GM03348 (cell line): Measurements from ENCODE around the gene DDX53.

Experiments used
- DNase-seq: peaks from one replicate; pipeline ENCODE4 v3.0.0; 2012; ENCODE audit warnings: low spot score

DDX53 gene

DNA sequence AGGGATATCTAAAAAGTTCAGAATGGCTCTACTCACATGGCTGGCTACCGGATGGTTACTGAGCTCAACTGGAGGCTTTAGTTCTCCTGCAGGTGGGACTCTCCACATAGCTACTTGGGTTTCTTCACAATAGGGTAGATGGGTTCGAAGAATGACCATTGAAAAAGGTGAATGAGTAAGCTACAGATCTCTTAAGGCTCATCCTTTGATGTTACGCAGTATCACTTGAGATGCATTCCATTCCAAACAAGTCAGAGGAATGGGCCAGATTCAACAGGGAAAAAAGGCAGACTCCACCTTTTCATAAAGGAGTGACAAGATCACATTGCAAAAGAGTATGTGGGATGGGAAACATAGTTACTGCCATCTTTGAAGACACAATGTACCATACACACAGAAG lies 52.6 kb downstream of the DDX53 start:
- DNase-seq, result no peak
